IMR-90 (cell line): Measurements from ENCODE around the gene PCNX2. TPM values are rescaled to one million over a fixed set of nuclear protein-coding genes. Genes with fewer than 3 reads are reported as not detected.
A peak's percentile ranks its signal among the peaks of the same experiment; 100 is the strongest.

Experiments used
- ATAC-seq: fragments of 200-7000 bp; cut with Tn5 transposase; 2 replicates; pipeline ENCODE4 v1.9.1; 2020; ENCODE audit warnings: low read depth, mild to moderate bottlenecking, moderate library complexity
- BruUV-seq: library from RNA; stranded (reverse); fragments of 400-500 nt; replicated peaks from 2 replicates; lab custom pipeline; 2021; lab: Mats Ljungman, UMichigan
- CTCF ChIA-PET: fragments of 300-600 bp; formaldehyde crosslinking; extraction: SDS; loops from one replicate; lab custom pipeline; 2021; ENCODE audit warnings: antibody characterized with exemption; lab: Yijun Ruan, JAX
- POLR2A ChIA-PET: fragments of 300-600 bp; sonication (Branson Sonifier 250); formaldehyde crosslinking; loops from one replicate; lab custom pipeline; 2022; ENCODE audit warnings: antibody characterized with exemption; ENCODE audit not compliant: unreplicated experiment; lab: Charles Lee
- DNase-seq: peaks from one replicate; pipeline ENCODE4 v3.0.0; 2013
- H2AFZ ChIP-seq: replicated peaks from 2 replicates; pipeline ENCODE3; 2013; ENCODE audit warnings: low read length, mild to moderate bottlenecking; ENCODE audit not compliant: poor library complexity
- H2AK5ac ChIP-seq: 2 replicates; pipeline ENCODE4 v1.6.1; 2013; ENCODE audit warnings: low read depth, low read length, inconsistent platforms
- H2AK9ac ChIP-seq: replicated peaks from 2 replicates; pipeline ENCODE3; 2013; ENCODE audit warnings: mild to moderate bottlenecking, low read depth, low read length, moderate library complexity; ENCODE audit not compliant: poor library complexity
- H2BK120ac ChIP-seq: 2 replicates; pipeline ENCODE4 v1.6.1; 2013; ENCODE audit warnings: low read depth, low read length, inconsistent platforms
- H2BK15ac ChIP-seq: 3 replicates; pipeline ENCODE4 v1.6.1; 2013; ENCODE audit warnings: low read depth, low read length, inconsistent platforms
- H2BK20ac ChIP-seq: 2 replicates; pipeline ENCODE4 v1.6.1; 2013; ENCODE audit warnings: low read depth, mild to moderate bottlenecking, inconsistent platforms, low read length, moderate library complexity
- H2BK5ac ChIP-seq: 2 replicates; pipeline ENCODE4 v1.6.1; 2013; ENCODE audit warnings: mild to moderate bottlenecking, low read depth, low read length, inconsistent platforms; ENCODE audit not compliant: poor library complexity, severe bottlenecking
- H3K14ac ChIP-seq: replicated peaks from 2 replicates; pipeline ENCODE4 v1.6.1; 2013; ENCODE audit warnings: low read depth, low read length, inconsistent platforms
- H3K18ac ChIP-seq: 2 replicates; pipeline ENCODE4 v1.6.1; 2013; ENCODE audit warnings: low read depth, low read length, control low read depth
- H3K23ac ChIP-seq: 2 replicates; pipeline ENCODE4 v1.6.1; 2013; ENCODE audit warnings: low read depth, low read length, inconsistent platforms
- H3K27ac ChIP-seq: 2 replicates; pipeline ENCODE4 v1.5.1; 2013; ENCODE audit warnings: mild to moderate bottlenecking, control low read depth, low read length; ENCODE audit not compliant: insufficient read depth
- H3K27me3 ChIP-seq: 2 replicates; pipeline ENCODE4 v1.6.1; 2013; ENCODE audit warnings: low read length; ENCODE audit not compliant: control insufficient read depth, insufficient read depth
- H3K36me3 ChIP-seq: 2 replicates; pipeline ENCODE4 v1.6.1; 2013; ENCODE audit warnings: low read length, mixed read lengths; ENCODE audit not compliant: control insufficient read depth, insufficient read depth
- H3K4ac ChIP-seq: 2 replicates; pipeline ENCODE4 v1.6.1; 2013; ENCODE audit warnings: low read depth, low read length, inconsistent platforms
- H3K4me1 ChIP-seq: 2 replicates; pipeline ENCODE4 v1.6.1; 2013; ENCODE audit warnings: low read length, mixed read lengths; ENCODE audit not compliant: control insufficient read depth, insufficient read depth
- H3K4me2 ChIP-seq: 2 replicates; pipeline ENCODE4 v1.6.1; 2013; ENCODE audit warnings: low read depth, mild to moderate bottlenecking, control low read depth, low read length, moderate library complexity
- H3K4me3 ChIP-seq: 2 replicates; pipeline ENCODE4 v1.5.1; 2013; ENCODE audit warnings: low read depth, mild to moderate bottlenecking, control low read depth, low read length, moderate library complexity; ENCODE audit not compliant: insufficient read depth
- H3K56ac ChIP-seq: 2 replicates; pipeline ENCODE4 v1.6.1; 2013; ENCODE audit warnings: low read length, inconsistent platforms; ENCODE audit not compliant: insufficient read depth; ENCODE audit errors: extremely low read depth
- H3K79me1 ChIP-seq, 2 experiments: 2 replicates each; pipeline ENCODE4 v1.6.1; 2013; ENCODE audit warnings: low read length in 2 of 2, inconsistent platforms in 1 of 2, low read depth in 1 of 2
- H3K9ac ChIP-seq: 2 replicates; pipeline ENCODE4 v1.6.1; 2013; ENCODE audit warnings: low read depth, low read length, control low read depth
- H3K9me1 ChIP-seq: 2 replicates; pipeline ENCODE4 v1.6.1; 2013; ENCODE audit warnings: low read length, inconsistent platforms; ENCODE audit not compliant: insufficient read depth
- H3K9me3 ChIP-seq: 2 replicates; pipeline ENCODE4 v1.6.1; 2013; ENCODE audit warnings: low read length; ENCODE audit not compliant: control insufficient read depth, insufficient read depth
- H4K20me1 ChIP-seq: 2 replicates; pipeline ENCODE4 v1.6.1; 2013; ENCODE audit warnings: low read length, inconsistent platforms; ENCODE audit not compliant: insufficient read depth
- H4K5ac ChIP-seq: 2 replicates; pipeline ENCODE4 v1.6.1; 2013; ENCODE audit warnings: mild to moderate bottlenecking, low read depth, low read length, control low read depth
- H4K8ac ChIP-seq, 2 experiments: 2 replicates each; pipeline ENCODE4 v1.6.1; 2013; ENCODE audit warnings: low read depth in 2 of 2, low read length in 2 of 2, control low read depth in 1 of 2, inconsistent platforms in 1 of 2
- H4K91ac ChIP-seq: 2 replicates; pipeline ENCODE4 v1.6.1; 2013; ENCODE audit warnings: low read depth, low read length, inconsistent platforms; ENCODE audit not compliant: insufficient read depth
- CEBPB ChIP-seq: IDR thresholded peaks from 2 replicates; pipeline ENCODE4 v1.6.1; 2012; ENCODE audit warnings: low read depth, low read length, improper control_type of control experiment
- MAZ ChIP-seq: IDR thresholded peaks from 2 replicates; pipeline ENCODE4 v1.6.1; 2012; ENCODE audit warnings: low read depth, mild to moderate bottlenecking, low read length, improper control_type of control experiment, moderate library complexity, borderline replicate concordance
- RCOR1 ChIP-seq: IDR thresholded peaks from 2 replicates; pipeline ENCODE4 v1.6.1; 2012; ENCODE audit warnings: mild to moderate bottlenecking, low read length, improper control_type of control experiment; ENCODE audit not compliant: insufficient replicate concordance
- SMC3 ChIP-seq: fragments of 150-350 bp; IDR thresholded peaks from 2 replicates; pipeline ENCODE4 v1.6.1; 2016; ENCODE audit warnings: low read depth, mild to moderate bottlenecking, antibody characterized with exemption, low read length, moderate library complexity
- WGBS, 2 experiments: methylation state at CpG; one replicate each; pipeline versions ENCODE4 v1.1.5 to v1.1.7; 2013; ENCODE audit warnings: missing lambda C conversion rate in 2 of 2; ENCODE audit not compliant: insufficient read length in 1 of 2; ENCODE audit errors: extremely low coverage in 2 of 2; 5-methylcytosine and 5-hydroxymethylcytosine counted together
- dilution Hi-C: fragments of 300-500 bp; cut with HindIII; formaldehyde crosslinking; loops from one replicate; pipeline ENCODE4 v1.14.3; 2018; ENCODE audit warnings: low sequenced_read_pairs; ENCODE audit not compliant: unreplicated experiment
- in situ Hi-C: fragments of 300-500 bp; cut with MboI; formaldehyde crosslinking; loops from 3 replicates; pipeline ENCODE4 v1.14.3; 2019; ENCODE audit warnings: low sequenced_read_pairs, inconsistent platforms, mixed read lengths
- intact Hi-C: fragments of 100-400 bp; cut with micrococcal nuclease; formaldehyde crosslinking; loops from 2 replicates; pipeline ENCODE4 v1.10.0; 2022
- polyA plus RNA-seq, 3 experiments: library from polyadenylated mRNA; depleted of rRNA; stranded (reverse); fragments of >200 nt; gene quantifications; 2 replicates each; pipeline ENCODE4 v1.2.3, GENCODE V29; 2012; ENCODE audit warnings: low replicate concordance in 1 of 3
- total RNA-seq: library from RNA; depleted of rRNA; stranded (reverse); fragments of >200 nt; gene quantifications from 2 replicates; pipeline ENCODE4 v1.2.3, GENCODE V29; 2012
- TF ChIP-seq, protein P1 (sequence below): fragments of 150-350 bp; IDR thresholded peaks from 2 replicates; pipeline ENCODE4 v1.6.1; 2017; ENCODE audit warnings: mild to moderate bottlenecking, antibody characterized with exemption, low read length, low read depth

The PCNX2 gene
- total and polyA plus RNA-seq, 2 of the 4 experiments (the other 2 are of a cell fraction): 15.9 to 22.6 TPM

DNA sequence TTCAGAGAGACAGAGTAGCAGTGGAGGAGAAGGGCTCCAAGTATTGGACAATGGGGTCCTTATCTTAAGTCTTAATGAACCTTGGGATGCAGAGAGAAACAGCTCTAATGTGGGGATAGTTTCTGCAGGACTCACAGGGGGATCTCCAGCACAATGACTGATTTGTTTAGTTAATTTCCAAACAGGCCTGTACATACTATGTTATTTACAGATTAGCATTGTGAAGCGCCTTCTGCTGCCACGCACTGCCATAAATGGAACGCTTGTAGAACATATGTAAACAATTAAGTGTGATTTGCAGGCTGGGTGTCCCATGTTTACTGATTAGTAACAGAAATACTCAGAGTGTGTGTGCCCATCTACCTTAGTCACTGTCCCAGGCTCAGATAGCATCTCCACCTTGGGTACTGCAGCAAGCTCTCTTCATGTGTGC lies 289.0 kb downstream of the PCNX2 start:
- no peak overlapping the region; a peak in 1 of 4 replicates for H4K8ac ChIP-seq
- ATAC-seq (no peak; the same call in 1 of the 2 replicates), DNase-seq (peak; percentile 16)
- no TSS peak for BruUV-seq
- peak overlapping the region; percentile 59; the same call in 1 of the 2 replicates for H2AK5ac ChIP-seq
- H2BK5ac ChIP-seq: no peak overlapping the region
- in situ Hi-C loops: no loop called here
- no peak overlapping the region for H3K56ac ChIP-seq
- dilution Hi-C loops: no loop called here
- peak overlapping the region; percentile 11; the same call in 1 of the 2 replicates for H3K18ac ChIP-seq
- H2BK120ac ChIP-seq: peak overlapping the region; percentile 57; the same call in 1 of the 2 replicates
- H3K9me3 ChIP-seq: no peaks in the 10 kb centered on the region
- no peak overlapping the region for H3K9ac ChIP-seq
- H3K27me3 ChIP-seq: no peaks in the 10 kb centered on the region
- H3K4ac ChIP-seq: peak overlapping the region; percentile 10; the same call in 1 of the 2 replicates
- no peak overlapping the region for H3K4me2 ChIP-seq
- intact Hi-C loops: no loop called here
- TF ChIP-seq MAZ (no peak), CEBPB (no peak), SMC3 (no peak), RCOR1 (no peak)
- TF ChIP-seq, protein P1, sequence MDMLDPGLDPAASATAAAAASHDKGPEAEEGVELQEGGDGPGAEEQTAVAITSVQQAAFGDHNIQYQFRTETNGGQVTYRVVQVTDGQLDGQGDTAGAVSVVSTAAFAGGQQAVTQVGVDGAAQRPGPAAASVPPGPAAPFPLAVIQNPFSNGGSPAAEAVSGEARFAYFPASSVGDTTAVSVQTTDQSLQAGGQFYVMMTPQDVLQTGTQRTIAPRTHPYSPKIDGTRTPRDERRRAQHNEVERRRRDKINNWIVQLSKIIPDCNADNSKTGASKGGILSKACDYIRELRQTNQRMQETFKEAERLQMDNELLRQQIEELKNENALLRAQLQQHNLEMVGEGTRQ: no peak
- H3K27ac ChIP-seq: no peak overlapping the region
- H3K23ac ChIP-seq: no peak overlapping the region
- ChIA-PET CTCF (interaction anchor here (1.6 kb wide), 1 partner anchor 10 kb away, joined by 3 read pairs; no protein-coding TSS in a partner anchor), POLR2A (no interaction called here)
- H3K79me1 ChIP-seq: no peaks in the 10 kb centered on the region
- WGBS, 2 experiments: no CpG with 5 or more reads among the region's 3 CpGs
- no peaks in the 10 kb centered on the region for H3K36me3 ChIP-seq
- no peak overlapping the region for H3K14ac ChIP-seq
- no peak overlapping the region; the same call in 1 of the 2 replicates for H4K91ac ChIP-seq
- H2AFZ ChIP-seq: no peak overlapping the region
- peaks cover 8% of the 10 kb centered on the region; the same call in 1 of the 2 replicates for H3K4me1 ChIP-seq
- H4K5ac ChIP-seq: no peak overlapping the region; the same call in 1 of the 2 replicates
- no peak overlapping the region for H2AK9ac ChIP-seq
- H3K9me1 ChIP-seq: peaks cover 8% of the 10 kb centered on the region
- no peaks in the 10 kb centered on the region for H4K20me1 ChIP-seq
- H2BK20ac ChIP-seq: peak overlapping the region; percentile 24; the same call in 1 of the 2 replicates
- H3K4me3 ChIP-seq: no peak overlapping the region
- no peak overlapping the region for H2BK15ac ChIP-seq
